Measurements from ENCODE around the gene VTI1A. TPM values are rescaled to one million over a fixed set of nuclear protein-coding genes. Genes with fewer than 3 reads are reported as not detected.

Gene VTI1A
- total and polyA plus RNA-seq, 2 experiments from 2014 or later: 26.8 to 31.0 TPM

- H3K36me3 Mint-ChIP-seq (ENCODE audit: low read depth): peaks cover 15% of the 10 kb centered on the region; the same call in 2 of the 3 replicates
- no peaks in the 10 kb centered on the region for H3F3A ChIP-seq (replicated peaks; ENCODE audit: low read depth)
- DNase-seq (ENCODE audit: low spot score): no peak
- no peaks in the 10 kb centered on the region for H3K79me2 ChIP-seq (replicated peaks; ENCODE audit: insufficient read depth)
- H3K27ac ChIP-seq (ENCODE audit: low read depth): no peak overlapping the region
- peaks cover 45% of the 10 kb centered on the region for H3K36me3 ChIP-seq (ENCODE audit: insufficient read depth)
- H3K4me1 Mint-ChIP-seq: no peaks in the 10 kb centered on the region
- H3K4me3 Mint-ChIP-seq: no peak overlapping the region
- H3K27me3 ChIP-seq (ENCODE audit: insufficient read depth): no peaks in the 10 kb centered on the region
- no peak overlapping the region for H2AFZ ChIP-seq
- H3K4me3 ChIP-seq: no peak overlapping the region
- no peaks in the 10 kb centered on the region for H3K4me1 ChIP-seq (ENCODE audit: insufficient read depth)
- H3K4me2 ChIP-seq: no peak overlapping the region
- no peaks in the 10 kb centered on the region for H3K9me2 ChIP-seq (ENCODE audit: insufficient read depth)
- no peak for ATAC-seq
- no peak for TF ChIP-seq ZNF331 (CRISPR knock-in tag; IDR thresholded peaks at IDR 0.05; ENCODE audit: low read depth)
- no peak for TF ChIP-seq JUNB (IDR thresholded peaks at IDR 0.05; ENCODE audit: unreplicated experiment)
- no peak for TF ChIP-seq ETS1 (IDR thresholded peaks at IDR 0.05)
- TF ChIP-seq EZH2 (IDR thresholded peaks at IDR 0.05; ENCODE audit: low read depth, unreplicated experiment): no peak
- H3K27ac Mint-ChIP-seq: no peak overlapping the region
- no peaks in the 10 kb centered on the region; the same call in 2 of the 3 replicates for H3K9me3 Mint-ChIP-seq
- H3K27me3 Mint-ChIP-seq (ENCODE audit: insufficient read depth, low read depth, poor library complexity): no peaks in the 10 kb centered on the region
- H4K20me1 ChIP-seq (replicated peaks; ENCODE audit: insufficient read depth): peaks cover 5% of the 10 kb centered on the region; the same call in 1 of the 2 replicates
Observed at GRCh38 chr10:112438356-112438755, 8.7 kb upstream of the VTI1A start.

- no peak overlapping the region for H3K27ac Mint-ChIP-seq
- no peaks in the 10 kb centered on the region for H3K9me3 Mint-ChIP-seq
- H3K36me3 ChIP-seq (ENCODE audit: insufficient read depth): peaks cover 33% of the 10 kb centered on the region
- TF ChIP-seq CREB1 (CRISPR knock-in tag; IDR thresholded peaks at IDR 0.05; ENCODE audit: low read depth) (no peak), REST (IDR thresholded peaks at IDR 0.05; ENCODE audit: unreplicated experiment) (no peak), ZNF462 (CRISPR knock-in tag; IDR thresholded peaks at IDR 0.05) (no peak), ZNF331 (CRISPR knock-in tag; IDR thresholded peaks at IDR 0.05; ENCODE audit: low read depth) (no peak), POLR2AphosphoS5 (IDR thresholded peaks at IDR 0.05; ENCODE audit: low read depth) (no peak), JUNB (IDR thresholded peaks at IDR 0.05; ENCODE audit: unreplicated experiment) (no peak), ETS1 (IDR thresholded peaks at IDR 0.05) (no peak), EZH2 (IDR thresholded peaks at IDR 0.05; ENCODE audit: low read depth, unreplicated experiment) (no peak), NANOG (IDR thresholded peaks at IDR 0.05; ENCODE audit: borderline replicate concordance) (no peak)
Observed at GRCh38 chr10:112441520-112441919, 5.5 kb upstream of the VTI1A start.

More at GRCh38 chr10:112441520-112441919, 5.5 kb upstream of the VTI1A start:
- no peak overlapping the region for H3K4me3 ChIP-seq
- H3K27ac ChIP-seq (ENCODE audit: low read depth): no peak overlapping the region
- no peaks in the 10 kb centered on the region for H3K9me2 ChIP-seq (ENCODE audit: insufficient read depth)
- Mint-ChIP-seq H3K36me3 (ENCODE audit: low read depth) (peaks cover 27% of the 10 kb centered on the region), H3K27me3 (ENCODE audit: insufficient read depth, low read depth, poor library complexity) (peaks cover 5% of the 10 kb centered on the region), H3K4me1 (peaks cover 4% of the 10 kb centered on the region; the same call in 2 of the 3 replicates), H3K4me3 (no peak overlapping the region)
- H3K4me1 ChIP-seq (ENCODE audit: insufficient read depth): peaks cover 8% of the 10 kb centered on the region
- ATAC-seq: no peak
- no peak for DNase-seq (ENCODE audit: low spot score)
- peaks cover 10% of the 10 kb centered on the region; the same call in 1 of the 2 replicates for H4K20me1 ChIP-seq (replicated peaks; ENCODE audit: insufficient read depth)
- H3F3A ChIP-seq (replicated peaks; ENCODE audit: low read depth): no peaks in the 10 kb centered on the region
- no peak overlapping the region for H2AFZ ChIP-seq
- H3K4me2 ChIP-seq: no peak overlapping the region
- H3K27me3 ChIP-seq (ENCODE audit: insufficient read depth): no peaks in the 10 kb centered on the region
- H3K79me2 ChIP-seq (replicated peaks; ENCODE audit: insufficient read depth): peaks cover 16% of the 10 kb centered on the region
